Natural killer cell (primary cell): Measurements from ENCODE around the gene NF1. TPM values are rescaled to one million over a fixed set of nuclear protein-coding genes. Genes with fewer than 3 reads are reported as not detected.

ENCODE experiments used
- ATAC-seq, 3 donors: fragments of 150-1000 bp in 2 of 3; fragments of 200-7000 bp in 1 of 3; cut with Tn5 transposase; 1 replicate in 1 of 3; 2 replicates in 2 of 3; pipeline ENCODE4 v1.10.0; 2021; ENCODE audit warnings: mild to moderate bottlenecking in 2 of 3, moderate library complexity in 2 of 3
- DNase-seq, 2 donors: peaks; one replicate each; pipeline versions ENCODE4 v3.0.0 to v3.0.0-alpha.2; 2013 to 2021; ENCODE audit warnings: mixed read lengths in 1 of 2
- H3K27ac ChIP-seq: one replicate; pipeline ENCODE4 v1.5.1; 2013; ENCODE audit warnings: mild to moderate bottlenecking, low read length
- H3K27me3 ChIP-seq: one replicate; pipeline ENCODE4 v1.6.1; 2013; ENCODE audit warnings: low read length; ENCODE audit not compliant: control insufficient read depth, insufficient read depth
- H3K36me3 ChIP-seq: one replicate; pipeline ENCODE4 v1.6.1; 2013; ENCODE audit warnings: low read length; ENCODE audit not compliant: control insufficient read depth, insufficient read depth
- H3K4me1 ChIP-seq: one replicate; pipeline ENCODE4 v1.6.1; 2013; ENCODE audit warnings: low read length; ENCODE audit not compliant: control insufficient read depth, insufficient read depth
- H3K4me3 ChIP-seq: one replicate; pipeline ENCODE4 v1.5.1; 2013; ENCODE audit warnings: low read length
- H3K9me3 ChIP-seq: one replicate; pipeline ENCODE4 v1.6.1; 2013; ENCODE audit warnings: low read length; ENCODE audit not compliant: control insufficient read depth, insufficient read depth
- H3K27ac Mint-ChIP-seq, 2 donors: one replicate each; pipeline ENCODE4 v1.8.0; 2022; ENCODE audit warnings: mild to moderate bottlenecking in 2 of 2, mixed read lengths in 2 of 2, moderate library complexity in 1 of 2
- H3K27me3 Mint-ChIP-seq, 2 donors: one replicate each; pipeline ENCODE4 v1.8.0; 2022; ENCODE audit warnings: low read depth in 2 of 2, mixed read lengths in 2 of 2
- H3K36me3 Mint-ChIP-seq: one replicate; pipeline ENCODE4 v1.8.0; 2022; ENCODE audit warnings: mixed read lengths
- H3K4me1 Mint-ChIP-seq, 2 donors: one replicate each; pipeline ENCODE4 v1.8.0; 2022; ENCODE audit warnings: mixed read lengths in 2 of 2
- H3K4me3 Mint-ChIP-seq: one replicate; pipeline ENCODE4 v1.8.0; 2022; ENCODE audit warnings: mild to moderate bottlenecking, moderate library complexity, mixed read lengths
- H3K9me3 Mint-ChIP-seq, 2 donors: one replicate each; pipeline ENCODE4 v1.8.0; 2022; ENCODE audit warnings: mixed read lengths in 2 of 2
- CTCF ChIP-seq: fragments of 200-600 bp; IDR thresholded peaks from one replicate; pipeline ENCODE4 v1.8.0; 2022; ENCODE audit warnings: antibody characterized with exemption
- WGBS: methylation state at CpG from one replicate; pipeline ENCODE4 v1.1.7; 2013; ENCODE audit warnings: missing lambda C conversion rate; ENCODE audit not compliant: insufficient coverage; 5-methylcytosine and 5-hydroxymethylcytosine counted together
- intact Hi-C: fragments of 100-400 bp; cut with micrococcal nuclease; formaldehyde crosslinking; loops from one replicate; pipeline ENCODE4 v1.14.2; 2022
- total RNA-seq, 4 donors: library from RNA; stranded (reverse); fragments of 120-200 nt in 1 of 4; gene quantifications; one replicate each; pipeline versions ENCODE4 v1.2.3 to v1.2.4, GENCODE V29; 2013 to 2022

NF1 gene
- total RNA-seq, 3 donors from 2014 or later (not counting 1 experiment from before 2014, with no cell fraction given) = 30.3 to 40.7 (median 38.8) TPM

DNA sequence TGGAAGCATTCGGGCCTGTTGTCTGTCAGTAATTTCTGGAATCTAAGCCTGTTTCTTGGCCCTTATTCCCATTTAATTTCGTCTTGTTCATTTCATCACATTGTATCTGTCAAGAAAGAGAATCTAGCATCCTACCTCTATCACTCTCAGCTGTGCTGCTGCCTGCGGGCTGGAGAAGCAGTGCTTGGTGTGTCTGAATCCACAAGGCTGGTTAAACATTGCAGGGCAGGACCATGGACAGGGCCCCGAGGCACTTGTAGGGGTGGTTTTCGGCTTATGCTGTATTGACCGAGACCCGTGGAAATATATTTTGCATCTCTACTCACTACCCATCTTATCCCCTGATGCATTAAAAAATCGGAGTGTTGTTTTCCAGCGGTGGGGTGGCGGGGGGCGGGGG lies 299.8 kb downstream of the NF1 start:
- DNase-seq (peak in 1 of 2 donors; percentile 56), ATAC-seq (peak in 2 of 3 donors; percentile 41 to 56)
- Histone ChIP-seq H3K36me3 (no peaks in the 10 kb centered on the region), H3K4me3 (no peak overlapping the region), H3K4me1 (peaks cover 11% of the 10 kb centered on the region), H3K9me3 (no peaks in the 10 kb centered on the region), H3K27ac (no peak overlapping the region), H3K27me3 (peaks cover 25% of the 10 kb centered on the region)
- peaks cover 10 to 22% of the 10 kb centered on the region in 2 donors for H3K4me1 Mint-ChIP-seq
- peaks cover 54 to 58% of the 10 kb centered on the region in 2 donors for H3K27me3 Mint-ChIP-seq
- H3K9me3 Mint-ChIP-seq = no peaks in the 10 kb centered on the region
- 38% methylated on average over 4 of the region's 11 CpGs for WGBS
- TF ChIP-seq CTCF = no peak
- H3K27ac Mint-ChIP-seq = no peak overlapping the region
- intact Hi-C loops = no loop called here
- H3K4me3 Mint-ChIP-seq = peak overlapping the region; percentile 17
- H3K36me3 Mint-ChIP-seq = peaks cover 6% of the 10 kb centered on the region

DNA sequence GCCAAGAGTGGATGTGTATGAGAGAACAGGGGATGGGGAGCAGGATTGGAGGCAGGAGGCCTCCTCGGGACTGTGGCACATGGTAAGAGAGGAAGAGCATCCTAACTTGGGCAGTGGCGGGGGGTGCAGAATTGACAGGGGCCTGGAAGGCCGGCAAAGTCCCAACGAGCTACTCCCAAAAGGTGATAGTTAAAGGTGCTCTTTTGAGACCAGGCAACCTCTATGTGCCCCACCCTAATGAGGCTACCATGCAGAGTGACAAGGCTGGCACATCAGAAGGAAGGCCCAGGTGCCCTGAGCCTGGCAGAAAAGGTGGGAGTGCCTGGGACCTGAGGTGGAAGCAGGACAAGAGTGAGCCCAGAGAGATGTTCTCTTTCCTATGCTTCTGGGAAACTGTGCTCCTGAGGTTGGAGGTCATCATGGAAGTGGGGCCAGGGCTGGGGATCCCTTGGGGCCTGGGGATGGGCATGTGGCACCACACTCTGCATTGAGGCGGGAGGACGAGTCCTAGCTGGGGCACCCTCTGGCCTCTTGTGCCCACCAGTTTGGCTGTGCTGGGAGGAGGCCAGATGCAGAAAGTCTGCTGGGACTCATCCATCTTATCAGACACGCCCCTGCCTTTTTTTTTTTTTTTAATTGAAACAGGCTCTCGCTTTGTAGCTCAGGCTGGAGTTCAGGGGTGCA lies 302.6 kb downstream of the NF1 start:
- peaks cover 6% of the 10 kb centered on the region for H3K27me3 ChIP-seq
- H3K36me3 Mint-ChIP-seq = peaks cover 6% of the 10 kb centered on the region

DNA sequence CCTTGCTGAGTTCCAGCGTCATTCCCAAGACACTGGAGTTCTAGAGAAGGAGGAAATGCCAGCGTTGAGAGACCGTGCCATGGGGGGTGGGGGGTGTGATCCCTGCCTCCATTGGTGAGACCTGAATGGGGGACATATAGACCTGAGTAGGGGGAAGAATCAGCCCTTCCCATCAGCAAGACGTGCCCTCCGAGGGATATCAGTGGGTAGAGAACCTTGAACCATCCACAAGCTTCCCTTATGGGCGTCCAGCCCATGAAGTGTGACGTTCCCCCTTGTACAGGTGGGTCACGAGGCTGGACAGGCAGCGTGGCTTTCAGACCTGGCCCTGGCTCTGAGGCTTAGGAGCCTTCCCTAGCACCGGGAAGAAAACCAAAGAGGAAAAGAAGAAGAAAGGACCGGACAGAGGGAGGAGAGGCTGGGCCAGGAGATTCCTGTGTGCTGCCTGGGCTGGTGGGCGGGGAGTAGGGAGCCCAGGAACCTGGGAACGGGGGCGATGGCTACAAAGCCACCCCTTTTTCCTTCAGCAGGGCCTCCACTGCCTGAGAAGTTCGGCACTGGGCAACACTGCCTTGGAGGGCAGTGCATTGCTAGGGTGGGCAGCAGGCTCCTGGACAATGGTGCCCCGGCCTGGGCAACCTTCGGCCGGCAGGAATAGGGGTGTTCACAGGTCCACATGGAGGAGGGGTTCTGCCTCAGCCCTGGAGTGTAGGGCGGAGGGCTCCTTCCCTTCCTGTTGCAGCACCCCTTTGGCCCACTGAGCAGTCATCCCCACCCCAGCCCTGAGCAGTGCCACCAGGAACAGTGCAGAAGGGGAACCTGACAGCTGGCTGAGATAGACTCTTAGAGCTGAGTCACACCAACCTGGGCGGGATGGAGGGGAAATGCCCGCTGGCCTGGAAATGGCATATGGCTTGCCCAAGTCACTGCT lies 303.9 kb downstream of the NF1 start:
- H3K36me3 ChIP-seq = no peaks in the 10 kb centered on the region
- no peak overlapping the region for H3K27ac ChIP-seq
- no peak for TF ChIP-seq CTCF
- ATAC-seq (no peak), DNase-seq (no peak)
- H3K9me3 Mint-ChIP-seq = no peaks in the 10 kb centered on the region
- H3K4me3 Mint-ChIP-seq = no peak overlapping the region
- no peak overlapping the region for H3K4me3 ChIP-seq
- no peaks in the 10 kb centered on the region for H3K4me1 ChIP-seq
- WGBS = 78% methylated on average over 21 of the region's 21 CpGs
- H3K27me3 ChIP-seq = peaks cover 2% of the 10 kb centered on the region
- no peaks in the 10 kb centered on the region for H3K9me3 ChIP-seq
- peaks cover 29 to 32% of the 10 kb centered on the region in 2 donors for H3K27me3 Mint-ChIP-seq
- no peak overlapping the region for H3K27ac Mint-ChIP-seq
- intact Hi-C loops = no loop called here
- H3K36me3 Mint-ChIP-seq = peaks cover 6% of the 10 kb centered on the region
- H3K4me1 Mint-ChIP-seq = peaks cover 0 to 4% of the 10 kb centered on the region in 2 donors

More for the DNA sequence above, 302.6 kb downstream of the NF1 start:
- H3K4me1 ChIP-seq = peaks cover 1% of the 10 kb centered on the region
- no peak overlapping the region for H3K4me3 ChIP-seq
- WGBS = 83% methylated on average over 8 of the region's 8 CpGs
- ATAC-seq = no peak
- Mint-ChIP-seq H3K4me3 (no peak overlapping the region), H3K4me1 (peaks cover 3 to 7% of the 10 kb centered on the region in 2 donors), H3K27ac (no peak overlapping the region), H3K27me3 (peaks cover 40 to 44% of the 10 kb centered on the region in 2 donors), H3K9me3 (no peaks in the 10 kb centered on the region)
- H3K27ac ChIP-seq = no peak overlapping the region
- H3K9me3 ChIP-seq = no peaks in the 10 kb centered on the region
- TF ChIP-seq CTCF = no peak
- no peaks in the 10 kb centered on the region for H3K36me3 ChIP-seq
- no peak for DNase-seq
- intact Hi-C loops = no loop called here
